GM10248 (cell line): ENCODE data around the gene NLGN3.

Experiments used
- CTCF ChIA-PET: fragments of 300-600 bp; sonication (Branson Sonifier 250); formaldehyde crosslinking; extraction: SDS; loops from one replicate; lab custom pipeline; 2021; ENCODE audit warnings: antibody characterized with exemption; lab: Yijun Ruan, JAX
- POLR2A ChIA-PET: fragments of 350-650 bp; sonication (Branson Sonifier 250); formaldehyde crosslinking; extraction: SDS; loops from one replicate; lab custom pipeline; 2020; ENCODE audit warnings: antibody characterized with exemption; lab: Yijun Ruan, JAX
- DNase-seq: peaks from one replicate; pipeline ENCODE4 v3.0.0; 2012; ENCODE audit errors: extremely low spot score
- TF ChIP-seq, protein P1 (sequence below): IDR thresholded peaks from 2 replicates; pipeline ENCODE4 v1.5.1; 2012; ENCODE audit warnings: mild to moderate bottlenecking, low read depth; ENCODE audit errors: extremely low read depth, missing control alignments, control extremely low read depth

Gene NLGN3

DNA sequence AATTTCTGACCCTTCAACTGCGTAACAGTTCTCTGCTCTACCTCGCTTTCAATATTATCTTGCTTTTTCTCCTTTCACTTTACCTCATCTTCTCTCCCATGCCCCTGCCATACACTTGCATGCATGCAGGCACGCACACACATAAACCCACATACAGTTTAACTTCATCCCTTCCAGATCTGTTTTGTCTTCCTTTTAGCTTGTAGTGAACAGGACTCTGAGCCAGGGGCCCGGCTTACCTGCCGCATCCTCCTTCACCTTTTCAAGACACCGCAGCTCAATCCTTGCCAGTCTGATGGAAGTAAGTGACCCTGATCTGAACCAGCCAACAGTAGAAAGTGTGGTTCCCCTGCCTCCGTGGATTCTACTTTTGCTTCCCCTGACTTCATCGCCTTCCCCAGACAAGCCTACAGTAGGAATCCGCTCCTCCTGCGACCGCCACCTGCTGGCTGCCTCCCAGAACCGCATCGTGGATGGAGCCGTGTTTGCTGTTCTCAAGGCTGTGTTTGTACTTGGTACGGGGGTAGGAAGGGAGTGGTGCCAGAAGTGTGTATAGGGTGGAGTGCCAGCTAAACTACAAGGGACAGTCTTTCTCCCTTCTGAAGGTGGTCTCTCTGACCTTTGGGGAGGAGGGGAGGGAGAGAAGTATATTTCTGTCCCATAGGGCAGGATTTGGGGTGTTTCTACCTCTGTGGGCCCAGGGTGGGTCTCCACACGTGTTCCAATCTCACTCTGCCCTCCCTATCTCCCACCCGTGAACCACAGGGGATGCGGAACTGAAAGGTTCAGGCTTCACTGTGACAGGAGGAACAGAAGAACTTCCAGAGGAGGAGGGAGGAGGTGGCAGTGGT is 15.5 kb upstream of the NLGN3 start:
- ChIA-PET CTCF (interaction anchor here (0.7 to 2.5 kb wide), 10 partner anchors 8 to 131 kb away, joined by 3 to 23 read pairs (median 6); partner anchors contain the start of genes CXorf65 and MED12), POLR2A (no interaction called here)
- TF ChIP-seq, protein P1, sequence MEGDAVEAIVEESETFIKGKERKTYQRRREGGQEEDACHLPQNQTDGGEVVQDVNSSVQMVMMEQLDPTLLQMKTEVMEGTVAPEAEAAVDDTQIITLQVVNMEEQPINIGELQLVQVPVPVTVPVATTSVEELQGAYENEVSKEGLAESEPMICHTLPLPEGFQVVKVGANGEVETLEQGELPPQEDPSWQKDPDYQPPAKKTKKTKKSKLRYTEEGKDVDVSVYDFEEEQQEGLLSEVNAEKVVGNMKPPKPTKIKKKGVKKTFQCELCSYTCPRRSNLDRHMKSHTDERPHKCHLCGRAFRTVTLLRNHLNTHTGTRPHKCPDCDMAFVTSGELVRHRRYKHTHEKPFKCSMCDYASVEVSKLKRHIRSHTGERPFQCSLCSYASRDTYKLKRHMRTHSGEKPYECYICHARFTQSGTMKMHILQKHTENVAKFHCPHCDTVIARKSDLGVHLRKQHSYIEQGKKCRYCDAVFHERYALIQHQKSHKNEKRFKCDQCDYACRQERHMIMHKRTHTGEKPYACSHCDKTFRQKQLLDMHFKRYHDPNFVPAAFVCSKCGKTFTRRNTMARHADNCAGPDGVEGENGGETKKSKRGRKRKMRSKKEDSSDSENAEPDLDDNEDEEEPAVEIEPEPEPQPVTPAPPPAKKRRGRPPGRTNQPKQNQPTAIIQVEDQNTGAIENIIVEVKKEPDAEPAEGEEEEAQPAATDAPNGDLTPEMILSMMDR = peak; percentile 73
- DNase-seq = peak; percentile 65

DNA sequence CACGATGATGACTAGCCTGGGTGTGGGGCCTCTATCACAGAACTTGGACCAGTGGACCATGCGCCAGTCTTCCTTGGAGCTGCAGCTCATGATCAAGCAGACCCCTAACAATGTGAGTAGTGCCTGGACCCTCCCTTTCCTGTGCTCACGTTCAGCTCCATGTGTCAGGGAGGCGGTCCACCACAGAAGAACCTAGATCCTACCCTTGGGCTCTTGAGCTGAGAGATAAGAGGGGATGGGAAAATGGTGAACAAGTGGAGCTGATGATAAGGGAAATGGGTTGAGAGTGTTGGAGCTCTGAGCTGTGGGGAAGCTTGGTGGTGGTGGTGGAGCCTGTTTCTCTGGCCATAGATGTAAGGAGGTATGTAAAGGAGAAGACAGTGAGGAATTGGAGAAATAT is 13.1 kb upstream of the NLGN3 start:
- TF ChIP-seq, protein P1 = no peak
- DNase-seq = no peak
- POLR2A ChIA-PET = interaction anchor here (0.8 kb wide), 1 partner anchor 13 kb away, joined by 3 read pairs; the partner anchor contains the start of gene MED12
- CTCF ChIA-PET = interaction anchor here (0.8 to 2.1 kb wide), 2 partner anchors 34 to 132 kb away, joined by 3 to 5 read pairs; no protein-coding TSS in a partner anchor

DNA sequence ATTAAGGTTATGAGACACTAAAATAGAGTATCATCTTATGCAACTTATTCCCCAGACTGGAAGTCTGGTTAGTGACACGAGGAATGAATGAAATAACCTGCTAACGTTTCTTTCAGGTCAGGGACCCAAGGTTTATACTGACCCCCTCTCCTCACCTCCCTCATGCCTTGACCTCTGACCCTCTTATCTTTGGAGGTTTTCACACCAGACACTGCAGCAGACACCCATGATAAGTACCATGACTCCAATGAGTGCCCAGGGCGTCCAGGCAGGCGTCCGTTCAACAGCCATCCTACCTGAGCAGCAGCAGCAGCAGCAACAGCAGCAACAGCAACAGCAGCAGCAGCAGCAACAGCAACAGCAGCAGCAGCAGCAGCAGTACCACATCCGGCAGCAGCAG is 4.2 kb upstream of the NLGN3 start:
- ChIA-PET POLR2A (no interaction called here), CTCF (no interaction called here)
- DNase-seq = no peak
- TF ChIP-seq, protein P1 = no peak

DNA sequence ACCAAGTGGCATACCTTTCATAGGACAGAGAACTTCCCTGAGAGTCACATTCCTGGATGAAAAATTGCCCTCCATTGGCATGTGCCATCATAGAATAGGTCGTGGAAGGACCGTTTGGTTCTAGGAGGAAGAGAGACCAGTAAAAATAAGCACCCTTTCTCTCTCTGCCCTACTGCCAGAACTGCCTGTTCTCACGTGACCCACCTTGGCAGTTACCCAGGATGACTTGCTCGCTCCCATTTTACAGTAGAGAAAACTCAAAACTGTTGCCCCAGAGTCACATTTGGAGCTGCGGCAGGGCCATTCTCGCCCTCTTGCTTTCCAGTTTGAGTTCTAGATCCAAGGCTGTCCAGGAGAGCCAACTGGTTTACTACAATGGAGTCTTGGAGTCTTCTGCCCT is 1.1 kb upstream of the NLGN3 start:
- CTCF ChIA-PET = no interaction called here
- POLR2A ChIA-PET = no interaction called here
- no peak for DNase-seq
- TF ChIP-seq, protein P1 = no peak

DNA sequence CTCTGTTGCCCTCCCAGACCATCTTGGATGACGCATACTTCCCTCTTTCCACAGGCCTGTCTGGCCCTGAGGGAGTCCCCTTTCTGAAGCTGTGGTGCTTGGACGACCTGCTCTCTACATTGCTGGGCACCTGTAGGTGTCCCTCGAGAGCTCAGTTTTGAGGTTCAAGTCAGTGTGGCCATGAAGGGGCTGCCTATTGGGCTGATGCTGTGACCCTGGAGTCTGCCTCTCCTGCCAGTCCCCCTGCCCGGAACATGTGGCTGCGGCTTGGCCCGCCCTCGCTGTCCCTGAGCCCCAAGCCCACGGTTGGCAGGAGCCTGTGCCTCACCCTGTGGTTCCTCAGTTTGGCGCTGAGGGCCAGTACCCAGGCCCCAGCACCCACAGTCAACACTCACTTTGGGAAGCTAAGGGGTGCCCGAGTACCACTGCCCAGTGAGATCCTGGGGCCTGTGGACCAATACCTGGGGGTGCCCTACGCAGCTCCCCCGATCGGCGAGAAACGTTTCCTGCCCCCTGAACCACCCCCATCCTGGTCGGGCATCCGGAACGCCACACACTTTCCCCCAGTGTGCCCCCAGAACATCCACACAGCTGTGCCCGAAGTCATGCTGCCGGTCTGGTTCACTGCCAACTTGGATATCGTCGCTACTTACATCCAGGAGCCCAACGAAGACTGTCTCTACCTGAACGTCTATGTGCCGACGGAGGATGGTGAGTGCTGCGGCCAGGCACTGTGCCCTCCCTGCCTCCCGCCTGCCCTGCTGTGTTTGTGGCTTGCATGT is 3.0 kb downstream of the NLGN3 start:
- ChIA-PET CTCF (no interaction called here), POLR2A (no interaction called here)
- DNase-seq = no peak
- TF ChIP-seq, protein P1 = no peak

DNA sequence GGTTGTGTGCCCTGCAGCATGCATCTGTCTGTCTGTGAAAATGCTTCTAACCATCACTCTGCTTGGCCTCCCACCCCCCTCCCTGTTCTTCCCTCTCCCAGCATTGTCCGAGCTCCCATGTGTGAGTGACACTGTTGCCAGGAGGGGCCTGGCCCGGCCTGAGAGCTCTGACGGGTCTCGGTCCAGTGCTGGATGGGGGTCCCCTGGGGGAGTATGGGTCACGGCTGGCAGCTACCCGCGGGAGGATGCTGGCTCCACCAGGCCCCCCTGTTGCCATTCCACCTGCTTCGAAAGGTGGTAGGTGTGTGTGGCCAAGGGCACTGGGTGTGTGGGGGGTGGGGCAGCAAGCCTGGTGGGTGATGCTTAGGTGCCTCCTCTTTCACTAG is 3.6 kb downstream of the NLGN3 start:
- TF ChIP-seq, protein P1 = no peak
- DNase-seq = no peak
- POLR2A ChIA-PET = no interaction called here
- CTCF ChIA-PET = no interaction called here
